Fibroblast of villous mesenchyme (primary cell): ENCODE data around the gene EME2. TPM values are rescaled to one million over a fixed set of nuclear protein-coding genes. Genes with fewer than 3 reads are reported as not detected.

Experiments used
- DNase-seq: peaks from one replicate; pipeline ENCODE4 v3.0.0-alpha.2; 2010; ENCODE audit warnings: low read depth
- H3K4me3 ChIP-seq: 2 replicates; pipeline ENCODE4 v1.5.1; 2011; ENCODE audit warnings: low read depth, mild to moderate bottlenecking, low read length
- total RNA-seq: library from RNA; depleted of rRNA; stranded (reverse); fragments of >200 nt; gene quantifications from 2 replicates; pipeline ENCODE4 v1.2.3, GENCODE V29; 2012
- TF ChIP-seq, protein P1 (sequence below): IDR thresholded peaks from 2 replicates; pipeline ENCODE4 v1.5.1; 2012; ENCODE audit warnings: low read depth, mild to moderate bottlenecking, low read length; ENCODE audit not compliant: insufficient read depth

EME2 gene
- total RNA-seq, 1 donor = 15.5 TPM

DNA sequence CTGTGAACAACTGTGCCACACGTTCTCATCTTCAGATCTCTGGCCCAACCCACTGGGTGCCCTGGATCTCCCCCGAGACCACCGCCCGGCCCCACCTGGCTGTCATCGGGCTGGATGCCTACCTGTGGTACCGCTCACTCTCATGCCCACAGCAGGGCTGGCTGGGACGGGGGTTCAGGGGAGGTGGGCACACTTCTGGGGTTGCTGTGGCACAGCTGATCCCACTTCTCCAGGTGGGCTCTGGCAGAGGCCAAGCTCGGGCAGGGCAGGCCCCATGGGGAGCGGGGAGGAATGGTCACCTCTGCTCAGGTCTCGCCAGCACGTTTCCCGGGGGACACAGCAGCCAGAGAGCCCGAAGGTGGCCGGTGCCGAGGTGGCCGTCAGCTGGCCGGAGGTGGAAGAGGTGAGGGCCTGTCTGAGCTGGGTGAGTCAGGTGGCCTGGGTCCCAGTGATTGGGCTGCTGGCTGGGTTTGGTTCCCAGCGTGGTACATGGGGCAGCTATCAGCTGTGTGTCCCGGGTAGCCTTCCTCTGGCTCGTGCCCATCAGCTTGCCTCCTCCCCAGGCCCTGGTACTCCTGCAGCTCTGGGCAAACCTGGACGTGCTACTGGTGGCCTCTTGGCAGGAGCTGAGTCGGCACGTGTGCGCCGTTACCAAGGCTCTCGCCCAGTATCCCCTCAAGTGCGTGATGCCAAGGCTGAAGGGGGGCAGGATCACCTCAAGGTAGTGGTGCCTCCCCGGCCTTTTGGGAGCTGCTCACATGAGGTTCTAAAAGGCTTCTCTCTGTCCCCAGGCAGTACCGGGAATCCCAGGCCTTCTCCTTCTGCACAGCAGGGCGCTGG, 2.6 kb downstream of the EME2 start:
- no peak overlapping the region for H3K4me3 ChIP-seq
- no peak for DNase-seq
- TF ChIP-seq, protein P1, sequence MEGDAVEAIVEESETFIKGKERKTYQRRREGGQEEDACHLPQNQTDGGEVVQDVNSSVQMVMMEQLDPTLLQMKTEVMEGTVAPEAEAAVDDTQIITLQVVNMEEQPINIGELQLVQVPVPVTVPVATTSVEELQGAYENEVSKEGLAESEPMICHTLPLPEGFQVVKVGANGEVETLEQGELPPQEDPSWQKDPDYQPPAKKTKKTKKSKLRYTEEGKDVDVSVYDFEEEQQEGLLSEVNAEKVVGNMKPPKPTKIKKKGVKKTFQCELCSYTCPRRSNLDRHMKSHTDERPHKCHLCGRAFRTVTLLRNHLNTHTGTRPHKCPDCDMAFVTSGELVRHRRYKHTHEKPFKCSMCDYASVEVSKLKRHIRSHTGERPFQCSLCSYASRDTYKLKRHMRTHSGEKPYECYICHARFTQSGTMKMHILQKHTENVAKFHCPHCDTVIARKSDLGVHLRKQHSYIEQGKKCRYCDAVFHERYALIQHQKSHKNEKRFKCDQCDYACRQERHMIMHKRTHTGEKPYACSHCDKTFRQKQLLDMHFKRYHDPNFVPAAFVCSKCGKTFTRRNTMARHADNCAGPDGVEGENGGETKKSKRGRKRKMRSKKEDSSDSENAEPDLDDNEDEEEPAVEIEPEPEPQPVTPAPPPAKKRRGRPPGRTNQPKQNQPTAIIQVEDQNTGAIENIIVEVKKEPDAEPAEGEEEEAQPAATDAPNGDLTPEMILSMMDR = no peak

DNA sequence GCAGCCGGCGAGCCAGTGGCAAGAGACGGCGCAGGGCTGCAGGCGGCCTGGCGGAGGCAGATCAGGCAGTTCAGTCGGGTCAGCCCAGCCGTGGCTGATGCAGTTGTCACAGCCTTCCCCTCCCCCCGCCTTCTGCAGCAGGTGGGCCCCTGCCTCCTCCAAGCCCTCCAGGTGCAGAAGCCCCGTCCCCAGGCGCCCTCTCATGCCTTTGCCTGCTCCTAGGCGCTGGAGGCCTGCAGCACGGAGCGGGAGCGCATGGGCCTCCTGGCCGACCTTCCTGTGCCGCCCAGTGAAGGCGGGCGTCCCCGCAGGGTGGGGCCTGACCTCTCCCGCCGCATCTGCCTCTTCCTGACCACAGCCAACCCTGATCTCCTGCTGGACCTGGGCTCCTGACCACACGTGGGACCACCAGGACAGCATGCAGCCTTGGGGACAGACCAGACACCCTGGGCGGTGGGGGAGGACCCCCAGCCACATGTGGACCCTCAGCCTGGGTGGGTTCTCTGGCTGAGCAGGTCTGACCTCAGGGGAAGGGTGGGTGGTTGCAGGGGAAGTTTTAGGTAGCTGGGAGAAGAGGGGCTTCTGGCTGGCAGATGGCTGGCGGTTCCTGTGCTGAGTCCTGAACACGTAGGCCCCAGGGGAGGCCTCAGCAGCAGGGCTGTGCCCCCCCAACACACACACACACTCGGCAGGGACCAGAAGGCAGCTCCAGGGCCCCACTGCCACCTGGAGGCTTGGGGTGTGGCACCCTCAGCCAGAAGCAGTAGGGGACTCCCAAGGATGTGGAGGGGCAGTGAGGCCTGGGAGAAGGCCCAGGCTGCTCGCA, 3.4 kb downstream of the EME2 start:
- DNase-seq = no peak
- TF ChIP-seq, protein P1 = no peak
- H3K4me3 ChIP-seq = no peak overlapping the region

DNA sequence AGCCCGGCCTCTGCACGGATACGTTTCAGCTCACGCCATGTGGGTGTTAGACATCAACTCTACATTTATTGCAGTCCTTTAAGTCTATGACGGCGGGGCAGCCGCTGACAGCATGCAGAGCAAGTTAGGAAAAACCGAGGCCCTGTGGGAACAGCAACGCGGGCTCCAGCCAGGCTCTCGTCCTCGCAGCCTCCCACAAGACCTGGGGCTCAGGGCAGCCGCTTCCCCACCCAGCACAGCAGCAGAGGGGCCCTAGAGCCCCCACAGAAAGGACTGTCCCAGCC, 4.0 kb downstream of the EME2 start:
- no peak overlapping the region for H3K4me3 ChIP-seq
- DNase-seq = no peak
- TF ChIP-seq, protein P1 = no peak

DNA sequence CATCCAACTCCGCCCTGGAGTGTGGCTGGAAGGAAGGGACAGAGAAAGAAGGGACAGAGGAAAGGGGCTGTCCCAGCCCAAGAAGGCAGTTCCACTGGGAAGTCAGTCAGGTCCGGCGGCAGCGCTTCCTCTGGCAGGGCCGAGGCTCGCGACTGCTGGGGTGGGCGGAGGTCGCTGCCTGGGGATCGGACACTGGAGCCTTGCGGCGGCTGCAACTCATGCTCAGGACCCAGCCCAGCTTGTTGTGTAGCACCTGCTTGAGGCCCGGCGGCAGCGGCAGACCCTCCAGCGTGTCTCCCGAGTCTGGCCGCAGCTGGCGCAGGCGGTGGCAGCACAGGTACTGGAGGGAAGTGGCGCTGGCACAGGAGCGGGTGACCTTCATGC, 4.4 kb downstream of the EME2 start:
- DNase-seq = no peak
- H3K4me3 ChIP-seq = no peak overlapping the region
- TF ChIP-seq, protein P1 = no peak

DNA sequence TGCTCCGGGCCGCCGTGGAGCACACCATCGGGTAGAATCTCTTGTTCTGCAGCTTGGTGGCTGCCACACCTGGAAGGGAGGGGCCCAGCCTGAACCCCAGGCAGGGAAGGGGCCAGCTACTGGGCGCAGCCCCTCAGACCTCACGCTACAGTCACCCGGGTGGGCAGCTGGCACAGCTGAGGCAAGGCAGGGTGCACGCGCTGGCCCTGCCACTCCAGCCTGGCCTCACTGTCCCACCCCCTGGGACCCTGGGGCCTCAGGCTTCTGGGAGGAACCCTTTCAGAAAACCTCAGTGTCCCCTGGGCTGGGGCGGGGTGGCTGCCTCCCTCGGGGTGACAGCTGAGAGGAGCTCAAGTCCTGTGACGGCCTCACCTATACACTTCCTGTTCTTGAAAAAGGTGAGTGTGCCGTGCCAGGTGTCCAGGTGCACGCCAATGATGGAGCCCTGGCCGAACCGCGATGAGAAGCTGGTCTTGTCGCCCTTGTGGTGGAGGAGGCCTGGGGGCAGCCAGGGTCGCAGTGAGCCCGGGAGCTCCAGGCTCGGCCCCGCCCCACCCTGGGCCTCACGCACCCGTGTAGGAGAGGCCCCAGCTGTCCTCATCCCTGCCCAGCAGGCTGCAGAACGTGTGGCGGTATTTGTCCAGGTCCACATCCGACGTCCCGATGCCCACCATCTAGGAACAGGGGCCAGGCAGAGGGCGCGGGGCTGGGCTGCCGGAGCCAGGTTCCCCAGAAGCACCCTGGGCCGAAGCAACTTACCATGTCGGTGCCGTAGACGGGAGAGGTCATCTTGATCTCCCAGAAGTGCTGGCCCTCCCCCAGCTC, 5.0 kb downstream of the EME2 start:
- H3K4me3 ChIP-seq = no peak overlapping the region
- no peak for DNase-seq
- TF ChIP-seq, protein P1 = no peak

DNA sequence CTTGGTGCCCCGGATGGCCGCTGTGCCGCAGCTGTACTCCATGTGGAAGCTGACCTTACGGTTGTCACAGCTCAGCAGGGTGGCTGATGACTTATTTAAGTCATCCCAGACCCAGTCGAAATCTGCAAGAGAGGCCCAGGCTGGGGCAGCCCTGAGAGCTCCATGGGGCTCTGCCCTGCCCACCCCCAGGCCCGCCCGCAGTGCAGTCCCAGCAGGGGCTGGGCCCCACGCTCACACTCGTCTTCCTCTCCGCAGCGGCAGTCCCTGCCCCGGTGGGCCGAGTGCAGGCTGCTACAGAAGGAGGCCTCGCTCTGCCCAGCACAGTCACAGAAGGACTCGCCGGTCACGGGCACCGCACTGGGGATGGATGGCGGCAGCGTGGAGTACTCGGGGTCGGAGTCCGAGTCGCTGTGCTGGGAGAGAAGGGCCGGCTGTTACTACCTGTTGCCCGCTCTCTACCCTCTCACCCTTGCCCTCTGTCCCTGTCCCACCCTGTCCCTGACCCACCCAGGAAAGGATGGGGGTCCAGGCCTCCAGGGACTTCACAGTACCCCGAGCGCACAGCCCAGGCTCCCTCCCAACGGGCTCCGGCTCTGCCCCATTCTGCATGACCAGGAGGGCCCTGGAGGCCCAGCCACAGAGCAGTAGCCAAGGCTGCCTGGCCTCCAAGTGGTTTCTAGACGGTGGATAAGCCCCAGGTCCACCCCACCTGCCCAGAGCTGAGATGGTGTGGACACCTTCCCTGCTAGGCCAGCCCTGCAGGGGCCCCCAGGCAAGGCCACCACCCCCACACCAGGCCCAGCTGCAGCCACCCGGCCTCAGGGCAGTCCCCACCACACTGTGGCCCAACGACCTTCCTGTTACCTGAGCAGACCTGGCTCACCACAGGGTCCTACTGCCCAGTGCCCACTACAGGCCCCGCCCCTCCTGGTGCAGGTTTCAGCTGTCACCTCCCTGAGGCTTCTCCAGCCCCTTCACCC, 5.9 kb downstream of the EME2 start:
- H3K4me3 ChIP-seq = no peak overlapping the region
- TF ChIP-seq, protein P1 = no peak
- peak; percentile 9 for DNase-seq
